HCT116 (cell line): ENCODE measurements around the gene ZNF287. TPM values are rescaled to one million over a fixed set of nuclear protein-coding genes. Genes with fewer than 3 reads are reported as not detected.

Source experiments
- ATAC-seq: fragments of 200-7000 bp; cut with Tn5 transposase; 2 replicates; pipeline ENCODE4 v1.9.1; 2020; ENCODE audit warnings: mild to moderate bottlenecking, moderate library complexity
- BruUV-seq: library from RNA; stranded (reverse); fragments of 400-500 nt; replicated peaks from 2 replicates; lab custom pipeline; 2021; lab: Mats Ljungman, UMichigan
- CTCF ChIA-PET: fragments of 300-600 bp; sonication (Branson Sonifier 250); formaldehyde crosslinking; loops from one replicate; lab custom pipeline; 2021; ENCODE audit warnings: antibody characterized with exemption; lab: Charles Lee
- POLR2A ChIA-PET: fragments of 300-600, 350-600 bp; sonication (Branson Sonifier 250); formaldehyde crosslinking; loops from one replicate; lab custom pipeline; 2021; ENCODE audit warnings: antibody characterized with exemption; lab: Charles Lee
- RAD21 ChIA-PET, 2 experiments: fragments of 300-600 bp; sonication (Branson Sonifier 250); formaldehyde crosslinking; loops; one replicate each; lab custom pipeline; 2023; ENCODE audit warnings: low total read pairs in 2 of 2; ENCODE audit not compliant: uncharacterized antibody in 2 of 2, unreplicated experiment in 2 of 2, low non-redundant PET in 1 of 2; lab: Charles Lee
- DNase-seq: peaks from one replicate; pipeline ENCODE4 v3.0.0-alpha.2; 2010; ENCODE audit warnings: low read depth, low spot score
- H2AFZ ChIP-seq: fragments of 200-600 bp; shearing (Covaris generic), sonication (generic); 2 replicates; pipeline ENCODE4 v1.6.1; 2017; ENCODE audit warnings: low read depth, mixed run types, mixed read lengths, antibody characterized with exemption, low read length; ENCODE audit not compliant: poor library complexity, severe bottlenecking
- H3K27ac ChIP-seq: 2 replicates; pipeline ENCODE4 v1.5.1; 2012; ENCODE audit warnings: low read depth, low read length
- H3K27me3 ChIP-seq: fragments of 200-600 bp; sonication (generic); 2 replicates; pipeline ENCODE4 v1.6.1; 2016; ENCODE audit warnings: mixed run types, low read length, mixed read lengths; ENCODE audit not compliant: insufficient read depth
- H3K36me3 ChIP-seq, 2 experiments: fragments of 200-500 bp in 1 of 2; fragments of 200-600 bp in 1 of 2; sonication (Bioruptor generic) in 1 of 2; sonication (generic) in 1 of 2; 2 replicates each; pipeline versions ENCODE4 v1.5.1 to v1.6.1; 2014 to 2016; ENCODE audit warnings: low read length in 2 of 2, inconsistent platforms in 1 of 2, mixed read lengths in 1 of 2, mixed run types in 1 of 2; ENCODE audit not compliant: insufficient read depth in 2 of 2, control insufficient read depth in 1 of 2
- H3K4me1 ChIP-seq, 2 experiments: fragments of 200-600 bp in 1 of 2; sonication (generic) in 1 of 2; 2 replicates each; pipeline versions ENCODE4 v1.5.1 to v1.6.1; 2012 to 2017; ENCODE audit warnings: low read length in 2 of 2, inconsistent platforms in 1 of 2, mild to moderate bottlenecking in 1 of 2, mixed read lengths in 1 of 2, mixed run types in 1 of 2, moderate library complexity in 1 of 2; ENCODE audit not compliant: insufficient read depth in 2 of 2, control insufficient read depth in 1 of 2
- H3K4me2 ChIP-seq: fragments of 200-600 bp; sonication (generic); 2 replicates; pipeline ENCODE4 v1.6.1; 2017; ENCODE audit warnings: mixed run types, low read length, mixed read lengths
- H3K4me3 ChIP-seq, 2 experiments: fragments of 200-600 bp in 1 of 2; sonication (generic) in 1 of 2; replicated peaks in 1 of 2; 2 replicates each; pipeline ENCODE4 v1.5.1; 2011 to 2016; ENCODE audit warnings: low read length in 2 of 2, control low read depth in 1 of 2, low read depth in 1 of 2, mild to moderate bottlenecking in 1 of 2, mixed read lengths in 1 of 2, mixed run types in 1 of 2
- H3K79me2 ChIP-seq: fragments of 200-600 bp; sonication (generic); 2 replicates; pipeline ENCODE4 v1.6.1; 2017; ENCODE audit warnings: mild to moderate bottlenecking, mixed run types, low read length, moderate library complexity, mixed read lengths; ENCODE audit not compliant: insufficient read depth
- H3K9ac ChIP-seq: fragments of 200-600 bp; sonication (generic); 2 replicates; pipeline ENCODE4 v1.6.1; 2016; ENCODE audit warnings: low read length, mixed read lengths
- H3K9me2 ChIP-seq: fragments of 200-600 bp; sonication (generic), shearing (Covaris generic); 2 replicates; pipeline ENCODE4 v1.6.1; 2017; ENCODE audit warnings: mixed run types, mild to moderate bottlenecking, moderate library complexity; ENCODE audit not compliant: insufficient read depth
- H3K9me3 ChIP-seq, 2 experiments: fragments of 200-500 bp in 1 of 2; fragments of 200-600 bp in 1 of 2; sonication (Bioruptor generic) in 1 of 2; sonication (generic) in 1 of 2; 2 replicates each; pipeline ENCODE4 v1.6.1; 2014 to 2017; ENCODE audit warnings: low read length in 2 of 2, mixed read lengths in 2 of 2, inconsistent platforms in 1 of 2, low read depth in 1 of 2, mild to moderate bottlenecking in 1 of 2, mixed run types in 1 of 2, moderate library complexity in 1 of 2; ENCODE audit not compliant: control insufficient read depth in 1 of 2, insufficient read depth in 1 of 2
- H4K20me1 ChIP-seq: fragments of 200-600 bp; sonication (generic), shearing (Covaris generic); 2 replicates; pipeline ENCODE4 v1.6.1; 2017; ENCODE audit warnings: mixed run types, mild to moderate bottlenecking, moderate library complexity; ENCODE audit not compliant: insufficient read depth
- ATF3 ChIP-seq: IDR thresholded peaks from 2 replicates; pipeline ENCODE4 v1.6.1; 2012
- CEBPB ChIP-seq: IDR thresholded peaks from 2 replicates; pipeline ENCODE4 v1.6.1; 2012; ENCODE audit warnings: low read depth
- CTCF ChIP-seq, 3 experiments: fragments of 200-600 bp in 1 of 3; sonication (generic) in 1 of 3; IDR thresholded peaks in 2 of 3; conservative IDR thresholded peaks in 1 of 3; 2 replicates each; pipeline ENCODE4 v1.5.1; 2012 to 2017; ENCODE audit warnings: low read depth in 2 of 3, low read length in 2 of 3, antibody characterized with exemption in 1 of 3, borderline replicate concordance in 1 of 3, control low read depth in 1 of 3, mild to moderate bottlenecking in 1 of 3, mixed read lengths in 1 of 3, mixed run types in 1 of 3, moderate library complexity in 1 of 3; ENCODE audit not compliant: insufficient read depth in 1 of 3
- EGR1 ChIP-seq: IDR thresholded peaks from 2 replicates; pipeline ENCODE4 v1.6.1; 2012; ENCODE audit warnings: low read depth
- FOSL1 ChIP-seq: IDR thresholded peaks from 2 replicates; pipeline ENCODE4 v1.6.1; 2012; ENCODE audit warnings: low read depth
- JUND ChIP-seq: IDR thresholded peaks from 2 replicates; pipeline ENCODE4 v1.6.1; 2012
- POLR2AphosphoS5 ChIP-seq: IDR thresholded peaks from 2 replicates; pipeline ENCODE4 v1.6.1; 2011; ENCODE audit warnings: mild to moderate bottlenecking, low read depth, low read length, moderate library complexity
- RAD21 ChIP-seq: IDR thresholded peaks from 2 replicates; pipeline ENCODE4 v1.6.1; 2012; ENCODE audit warnings: low read depth, mild to moderate bottlenecking
- SP1 ChIP-seq: IDR thresholded peaks from 2 replicates; pipeline ENCODE4 v1.6.1; 2012; ENCODE audit warnings: low read depth
- TCF7L2 ChIP-seq: IDR thresholded peaks from 2 replicates; pipeline ENCODE4 v1.7.0; 2011; ENCODE audit warnings: borderline replicate concordance, inconsistent platforms; ENCODE audit not compliant: insufficient read depth, insufficient read length; ENCODE audit errors: extremely low read depth
- YY1 ChIP-seq: IDR thresholded peaks from 2 replicates; pipeline ENCODE4 v1.6.1; 2011; ENCODE audit warnings: low read length, low read depth, moderate library complexity, mild to moderate bottlenecking; ENCODE audit not compliant: insufficient replicate concordance; ENCODE audit errors: extremely low read depth
- ZBTB33 ChIP-seq: IDR thresholded peaks from 2 replicates; pipeline ENCODE4 v1.6.1; 2011; ENCODE audit warnings: mild to moderate bottlenecking, low read length, moderate library complexity; ENCODE audit not compliant: insufficient replicate concordance; ENCODE audit errors: extremely low read depth
- ZNF274 ChIP-seq: fragments of 200-500 bp; sonication (Bioruptor generic); IDR thresholded peaks from 2 replicates; pipeline ENCODE4 v1.6.1; 2014; ENCODE audit warnings: mild to moderate bottlenecking, low read depth, low read length, inconsistent platforms
- intact Hi-C: fragments of 100-400 bp; cut with micrococcal nuclease; formaldehyde crosslinking; loops from 2 replicates; pipeline ENCODE4 v1.10.0; 2022
- total RNA-seq: library from RNA; stranded (reverse); gene quantifications from one replicate; pipeline ENCODE4 v1.2.1, GENCODE V29; 2021; ENCODE audit not compliant: unreplicated experiment

The ZNF287 gene
- total RNA-seq, 1 experiment from 2014 or later = not detected

GRCh38 chr17:16517477-16517876, 51.5 kb downstream of the ZNF287 start:
- no TSS peak for BruUV-seq
- no peaks in the 10 kb centered on the region for H3K79me2 ChIP-seq
- H3K9me2 ChIP-seq = no peaks in the 10 kb centered on the region
- H3K4me3 ChIP-seq = peak overlapping the region in 1 of 2 experiments; percentile 36; a peak in 1 of 4 replicates
- no peaks in the 10 kb centered on the region for H3K36me3 ChIP-seq
- CTCF ChIA-PET = no interaction called here
- no peak overlapping the region for H3K9ac ChIP-seq
- peak overlapping the region; percentile 96 for H2AFZ ChIP-seq
- H3K27ac ChIP-seq = no peak overlapping the region
- no peaks in the 10 kb centered on the region for H4K20me1 ChIP-seq
- no peaks in the 10 kb centered on the region for H3K9me3 ChIP-seq
- H3K4me1 ChIP-seq = peaks cover 20 to 25% of the 10 kb centered on the region in 2 experiments
- RAD21 ChIA-PET = no interaction called here
- TF ChIP-seq YY1 (no peak), ZNF274 (no peak)
- peak overlapping the region; percentile 83 for H3K4me2 ChIP-seq
- no peaks in the 10 kb centered on the region for H3K27me3 ChIP-seq
- ATAC-seq = no peak
- intact Hi-C loops = no loop called here
- DNase-seq = no peak
- POLR2A ChIA-PET = no interaction called here

GRCh38 chr17:16516594-16517051, 52.4 kb downstream of the ZNF287 start:
- H3K4me2 ChIP-seq = peak overlapping the region; percentile 83
- CTCF ChIA-PET = no interaction called here
- TF ChIP-seq SP1 (peak; percentile 28; the same call in 1 of the 2 replicates), RAD21 (no peak), EGR1 (peak; percentile 59; the same call in 1 of the 2 replicates), TCF7L2 (peak; percentile 82), JUND (peak; percentile 51), CTCF (IDR thresholded peaks at IDR 0.05 in 2 of 3, conservative IDR thresholded peaks at IDR 0.05 in 1 of 3; ENCODE audit: borderline replicate concordance in 1 of 3, insufficient read depth in 1 of 3, low read depth in 2 of 3, low read length in 2 of 3) (no peak), FOSL1 (peak; percentile 67; the same call in 1 of the 2 replicates), ZBTB33 (no peak), CEBPB (no peak), YY1 (peak; percentile 35), POLR2AphosphoS5 (no peak), ATF3 (no peak)
- TF ChIP-seq, all 23 proteins: peak for 6
- Histone ChIP-seq H3K4me3 (peak overlapping the region; percentile 30 to 36), H3K27me3 (no peaks in the 10 kb centered on the region), H3K36me3 (no peaks in the 10 kb centered on the region), H3K79me2 (no peaks in the 10 kb centered on the region), H3K9me2 (no peaks in the 10 kb centered on the region), H4K20me1 (no peaks in the 10 kb centered on the region), H3K27ac (no peak overlapping the region), H3K9me3 (no peaks in the 10 kb centered on the region), H3K9ac (peak overlapping the region; percentile 18), H2AFZ (peak overlapping the region; percentile 96), H3K4me1 (peaks cover 20 to 25% of the 10 kb centered on the region in 2 experiments)
- ChIA-PET RAD21 (no interaction called here), POLR2A (interaction anchor here (0.8 to 1.0 kb wide), 2 partner anchors 76 to 78 kb away, joined by 4 read pairs; no protein-coding TSS in a partner anchor)
- DNase-seq (peak; percentile 22), ATAC-seq (peak; percentile 81)
- intact Hi-C loops = no loop called here
- BruUV-seq = no TSS peak
